ENCODE results near the gene PER3.

The PER3 gene

GRCh38 chr1:7845761-7846160, 61.7 kb downstream of the PER3 start:
- Mint-ChIP-seq H3K4me1 (no peaks in the 10 kb centered on the region), H3K27me3 (peaks cover 1% of the 10 kb centered on the region), H3K27ac (no peak overlapping the region), H3K4me3 (no peak overlapping the region), H3K9me3 (no peaks in the 10 kb centered on the region)
- no peak for DNase-seq
- no peak for ATAC-seq

GRCh38 chr1:7846656-7847055, 62.6 kb downstream of the PER3 start:
- no peak overlapping the region for H3K27ac Mint-ChIP-seq
- no peak for DNase-seq
- ATAC-seq: no peak
- no peak overlapping the region for H3K4me3 Mint-ChIP-seq
- no peaks in the 10 kb centered on the region for H3K9me3 Mint-ChIP-seq
- H3K27me3 Mint-ChIP-seq: peaks cover 10% of the 10 kb centered on the region
- H3K4me1 Mint-ChIP-seq: no peaks in the 10 kb centered on the region

GRCh38 chr1:7847599-7847998, 63.5 kb downstream of the PER3 start:
- ATAC-seq (no peak), DNase-seq (no peak)
- no peaks in the 10 kb centered on the region for H3K9me3 Mint-ChIP-seq
- H3K27ac Mint-ChIP-seq: no peak overlapping the region
- no peak overlapping the region for H3K4me3 Mint-ChIP-seq
- H3K27me3 Mint-ChIP-seq: peaks cover 11% of the 10 kb centered on the region
- H3K4me1 Mint-ChIP-seq: no peaks in the 10 kb centered on the region

- H3K4me1 Mint-ChIP-seq: no peaks in the 10 kb centered on the region
- no peaks in the 10 kb centered on the region for H3K9me3 Mint-ChIP-seq
- peaks cover 11% of the 10 kb centered on the region for H3K27me3 Mint-ChIP-seq
- no peak overlapping the region for H3K4me3 Mint-ChIP-seq
- no peak overlapping the region for H3K27ac Mint-ChIP-seq
- ATAC-seq (no peak), DNase-seq (no peak)
These were observed 66.7 kb downstream of the PER3 start for GRCh38 chr1:7850786-7851185.

GRCh38 chr1:7852804-7853683, 69.0 kb downstream of the PER3 start, which contains the start of gene UTS2:
Gene UTS2, minus strand, starts transcription at chr1:7853065. Its CDS starts 62 bp downstream, at chr1:7853003.
- no peaks in the 10 kb centered on the region for H3K4me1 Mint-ChIP-seq
- no peaks in the 10 kb centered on the region for H3K9me3 Mint-ChIP-seq
- no peak within 1 kb of the TSS for H3K27ac Mint-ChIP-seq
- DNase-seq: no peak
- peaks cover 11% of the 10 kb centered on the region for H3K27me3 Mint-ChIP-seq
- no peak within 1 kb of the TSS for H3K4me3 Mint-ChIP-seq
- ATAC-seq: no peak

- H3K9me3 Mint-ChIP-seq: no peaks in the 10 kb centered on the region
- H3K27me3 Mint-ChIP-seq: peaks cover 11% of the 10 kb centered on the region
- no peak overlapping the region for H3K4me3 Mint-ChIP-seq
- no peaks in the 10 kb centered on the region for H3K4me1 Mint-ChIP-seq
- ATAC-seq: no peak
- H3K27ac Mint-ChIP-seq: no peak overlapping the region
- no peak for DNase-seq
These were observed 69.6 kb downstream of the PER3 start for GRCh38 chr1:7853684-7854026.

- Mint-ChIP-seq H3K4me3 (no peak overlapping the region), H3K27ac (no peak overlapping the region), H3K27me3 (peaks cover 4% of the 10 kb centered on the region), H3K9me3 (no peaks in the 10 kb centered on the region), H3K4me1 (no peaks in the 10 kb centered on the region)
- DNase-seq (no peak), ATAC-seq (no peak)
These were observed 72.3 kb downstream of the PER3 start for GRCh38 chr1:7856345-7856744.

- no peak for DNase-seq
- Mint-ChIP-seq H3K9me3 (no peaks in the 10 kb centered on the region), H3K27ac (peak overlapping the region in 1 of 2 donors; percentile 31), H3K4me3 (no peak overlapping the region), H3K4me1 (no peaks in the 10 kb centered on the region), H3K27me3 (no peaks in the 10 kb centered on the region)
- ATAC-seq: no peak
These were observed 72.9 kb downstream of the PER3 start for GRCh38 chr1:7857000-7857399.

- DNase-seq (no peak), ATAC-seq (no peak)
- Mint-ChIP-seq H3K4me3 (no peak overlapping the region), H3K4me1 (no peaks in the 10 kb centered on the region), H3K27ac (no peak overlapping the region), H3K27me3 (no peaks in the 10 kb centered on the region), H3K9me3 (no peaks in the 10 kb centered on the region)
These were observed 73.9 kb downstream of the PER3 start for GRCh38 chr1:7857985-7858384.

GRCh38 chr1:7859406-7859805, 75.3 kb downstream of the PER3 start:
- no peaks in the 10 kb centered on the region for H3K4me1 Mint-ChIP-seq
- H3K27ac Mint-ChIP-seq: no peak overlapping the region
- no peaks in the 10 kb centered on the region for H3K9me3 Mint-ChIP-seq
- DNase-seq (no peak), ATAC-seq (no peak)
- no peak overlapping the region for H3K4me3 Mint-ChIP-seq
- H3K27me3 Mint-ChIP-seq: no peaks in the 10 kb centered on the region

GRCh38 chr1:7860130-7860529, 76.0 kb downstream of the PER3 start:
- DNase-seq: no peak
- Mint-ChIP-seq H3K9me3 (no peaks in the 10 kb centered on the region), H3K27ac (no peak overlapping the region), H3K27me3 (no peaks in the 10 kb centered on the region), H3K4me3 (no peak overlapping the region), H3K4me1 (no peaks in the 10 kb centered on the region)
- ATAC-seq: no peak

GRCh38 chr1:7861452-7861851, 77.4 kb downstream of the PER3 start:
- H3K4me3 Mint-ChIP-seq: no peak overlapping the region
- ATAC-seq (no peak), DNase-seq (no peak)
- no peaks in the 10 kb centered on the region for H3K4me1 Mint-ChIP-seq
- H3K27ac Mint-ChIP-seq: no peak overlapping the region
- H3K9me3 Mint-ChIP-seq: no peaks in the 10 kb centered on the region
- H3K27me3 Mint-ChIP-seq: no peaks in the 10 kb centered on the region

- Mint-ChIP-seq H3K4me1 (no peaks in the 10 kb centered on the region), H3K27me3 (no peaks in the 10 kb centered on the region), H3K27ac (no peak overlapping the region), H3K4me3 (no peak overlapping the region), H3K9me3 (no peaks in the 10 kb centered on the region)
- no peak for ATAC-seq
- DNase-seq: no peak
These were observed 78.3 kb downstream of the PER3 start for GRCh38 chr1:7862211-7863060.

- Mint-ChIP-seq H3K4me1 (no peaks in the 10 kb centered on the region), H3K27me3 (no peaks in the 10 kb centered on the region), H3K4me3 (no peak overlapping the region), H3K27ac (no peak overlapping the region), H3K9me3 (no peaks in the 10 kb centered on the region)
- no peak for DNase-seq
- ATAC-seq: no peak
These were observed 79.8 kb downstream of the PER3 start for GRCh38 chr1:7863756-7864328.

- Mint-ChIP-seq H3K9me3 (no peaks in the 10 kb centered on the region), H3K4me1 (no peaks in the 10 kb centered on the region), H3K27me3 (no peaks in the 10 kb centered on the region), H3K27ac (peak overlapping the region in 1 of 2 donors; percentile 51), H3K4me3 (no peak overlapping the region)
- no peak for DNase-seq
- ATAC-seq: no peak
These were observed 81.9 kb downstream of the PER3 start for GRCh38 chr1:7865978-7866377.
